IPS DF 6.9 (cell line): ENCODE results near the gene PIGA.
A peak's percentile ranks its signal among the peaks of the same experiment; 100 is the strongest.

Source experiments
- DNase-seq: peaks from one replicate; pipeline ENCODE4 v3.0.0-alpha.2; 2013; ENCODE audit warnings: low read depth, low spot score
- H3K27ac ChIP-seq: one replicate; pipeline ENCODE4 v1.5.1; 2013; ENCODE audit warnings: low read length, control low read depth
- H3K27me3 ChIP-seq: 2 replicates; pipeline ENCODE4 v1.6.1; 2013; ENCODE audit warnings: mild to moderate bottlenecking, low read length; ENCODE audit not compliant: control insufficient read depth, insufficient read depth
- H3K36me3 ChIP-seq: 2 replicates; pipeline ENCODE4 v1.6.1; 2013; ENCODE audit warnings: low read length; ENCODE audit not compliant: control insufficient read depth, insufficient read depth
- H3K4me1 ChIP-seq: 2 replicates; pipeline ENCODE4 v1.6.1; 2013; ENCODE audit warnings: low read length; ENCODE audit not compliant: control insufficient read depth, insufficient read depth
- H3K4me3 ChIP-seq: 2 replicates; pipeline ENCODE4 v1.5.1; 2013; ENCODE audit warnings: mild to moderate bottlenecking, low read length
- H3K9me3 ChIP-seq: 2 replicates; pipeline ENCODE4 v1.6.1; 2013; ENCODE audit warnings: low read length, inconsistent platforms; ENCODE audit not compliant: control insufficient read depth, insufficient read depth
- WGBS: extraction: QIAGEN DNeasy Blood & Tissue Kit; methylation state at CpG from one replicate; pipeline ENCODE4 v1.1.7; 2013; ENCODE audit warnings: mixed read lengths, missing lambda C conversion rate; ENCODE audit not compliant: insufficient read length, insufficient coverage; 5-methylcytosine and 5-hydroxymethylcytosine counted together

The PIGA gene, protein sequence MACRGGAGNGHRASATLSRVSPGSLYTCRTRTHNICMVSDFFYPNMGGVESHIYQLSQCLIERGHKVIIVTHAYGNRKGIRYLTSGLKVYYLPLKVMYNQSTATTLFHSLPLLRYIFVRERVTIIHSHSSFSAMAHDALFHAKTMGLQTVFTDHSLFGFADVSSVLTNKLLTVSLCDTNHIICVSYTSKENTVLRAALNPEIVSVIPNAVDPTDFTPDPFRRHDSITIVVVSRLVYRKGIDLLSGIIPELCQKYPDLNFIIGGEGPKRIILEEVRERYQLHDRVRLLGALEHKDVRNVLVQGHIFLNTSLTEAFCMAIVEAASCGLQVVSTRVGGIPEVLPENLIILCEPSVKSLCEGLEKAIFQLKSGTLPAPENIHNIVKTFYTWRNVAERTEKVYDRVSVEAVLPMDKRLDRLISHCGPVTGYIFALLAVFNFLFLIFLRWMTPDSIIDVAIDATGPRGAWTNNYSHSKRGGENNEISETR

DNA sequence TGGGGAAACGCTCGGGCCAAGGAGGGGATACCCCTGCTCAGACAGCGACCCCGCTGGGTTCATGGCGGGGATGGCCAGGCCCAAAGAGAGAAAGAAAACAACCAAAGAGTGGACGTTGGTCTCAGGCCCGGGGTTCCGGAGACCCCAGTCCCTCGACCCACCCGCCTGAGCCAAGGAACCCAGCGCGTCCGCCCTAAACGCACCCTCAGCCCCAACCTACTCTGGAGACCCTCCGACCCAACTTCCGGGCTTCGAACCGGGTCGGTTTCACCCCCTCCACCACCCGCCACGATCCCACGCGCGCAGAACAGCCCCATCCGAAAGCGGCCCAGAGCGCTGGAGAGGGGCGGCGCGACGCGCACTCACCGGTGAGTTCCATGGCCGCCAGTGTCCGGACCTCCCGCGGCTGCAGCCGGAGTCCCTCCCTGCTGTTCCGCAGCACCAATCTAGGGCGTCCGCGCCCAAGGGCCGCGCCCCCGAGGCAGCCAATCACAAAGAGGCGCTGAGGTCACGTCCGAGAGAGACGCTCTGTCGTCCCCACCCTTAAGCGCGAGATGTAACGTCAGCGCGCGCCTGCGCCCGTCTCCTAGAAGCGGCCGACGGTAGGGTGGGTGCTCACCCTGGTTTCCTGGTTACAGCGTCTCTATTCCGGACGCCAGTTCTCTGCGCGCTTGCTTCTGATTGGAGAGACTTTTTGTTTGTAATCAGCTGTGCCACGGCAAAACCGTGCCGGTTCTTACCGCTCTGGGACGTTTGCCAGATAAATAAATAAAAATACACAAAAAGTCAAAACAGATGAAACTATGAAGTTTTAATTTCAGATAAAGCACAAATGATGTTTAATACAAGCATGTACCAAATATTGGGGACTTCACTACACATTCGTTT is at the start of gene PIGA:
PIGA (minus strand) TSS at position 389 of the 888 bp plus-strand sequence. CDS start 3,593 bp downstream, outside the sequence.
- Histone ChIP-seq H3K4me1 (no peaks in the 10 kb centered on the region), H3K36me3 (0 out of 2 replicates have a peak, but pooled peaks cover 3% of the 10 kb centered on the region), H3K4me3 (peak within 1 kb of the TSS; percentile 100), H3K9me3 (no peaks in the 10 kb centered on the region), H3K27me3 (no peaks in the 10 kb centered on the region), H3K27ac (no peak within 1 kb of the TSS)
- DNase-seq = peak; percentile 73
- WGBS = no CpG with 5 or more reads among the region's 72 CpGs

DNA sequence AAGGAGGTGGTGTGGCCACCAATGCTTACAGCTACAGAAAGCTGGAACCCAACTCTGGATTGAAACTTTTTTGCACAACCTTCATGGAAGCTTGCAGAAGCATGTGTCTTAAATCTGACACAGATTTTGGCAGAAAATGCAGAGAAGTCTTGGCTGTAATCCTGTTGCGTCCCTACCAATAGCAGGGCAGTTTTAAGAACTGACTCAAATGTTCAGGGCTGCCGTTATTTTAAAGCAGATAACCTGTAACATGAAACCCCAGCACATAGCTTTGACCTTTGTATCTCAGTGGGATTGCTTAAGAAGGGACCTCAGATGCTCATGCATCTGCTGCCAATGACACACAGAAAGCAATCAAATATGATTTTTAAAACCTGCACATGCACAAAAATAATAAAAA is 49.0 kb upstream of the PIGA start, which contains the start of gene VEGFD:
VEGFD (minus strand) TSS at position 110 of the 400 bp plus-strand sequence. CDS start 467 bp downstream, outside the sequence.
- no peaks in the 10 kb centered on the region for H3K27me3 ChIP-seq
- H3K27ac ChIP-seq = no peak within 1 kb of the TSS
- DNase-seq = no peak
- no CpG with 5 or more reads among the region's 2 CpGs for WGBS
- H3K4me1 ChIP-seq = no peaks in the 10 kb centered on the region
- no peaks in the 10 kb centered on the region for H3K36me3 ChIP-seq
- no peaks in the 10 kb centered on the region for H3K9me3 ChIP-seq
- no peak within 1 kb of the TSS for H3K4me3 ChIP-seq

DNA sequence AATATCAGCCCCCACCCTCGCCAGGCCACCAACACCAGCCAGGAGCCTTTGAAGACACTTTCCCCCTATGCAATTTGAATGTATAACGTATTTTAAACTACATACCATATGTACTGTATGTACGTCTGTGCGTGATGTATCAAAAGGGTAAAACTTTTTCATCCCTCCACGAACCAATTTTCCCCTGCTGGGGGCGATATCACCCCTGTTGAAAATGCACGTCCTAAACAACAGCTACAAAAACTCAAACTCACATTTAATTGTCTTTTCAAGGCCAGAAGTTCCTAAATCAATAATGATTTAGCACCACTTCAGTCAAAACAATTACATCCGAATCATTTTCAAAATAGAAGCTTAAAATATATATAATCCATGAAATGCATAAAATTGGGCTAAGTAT is 47.5 kb upstream of the PIGA start:
- H3K36me3 ChIP-seq = no peaks in the 10 kb centered on the region
- 100% methylated on average over 1 of the region's 8 CpGs for WGBS

DNA sequence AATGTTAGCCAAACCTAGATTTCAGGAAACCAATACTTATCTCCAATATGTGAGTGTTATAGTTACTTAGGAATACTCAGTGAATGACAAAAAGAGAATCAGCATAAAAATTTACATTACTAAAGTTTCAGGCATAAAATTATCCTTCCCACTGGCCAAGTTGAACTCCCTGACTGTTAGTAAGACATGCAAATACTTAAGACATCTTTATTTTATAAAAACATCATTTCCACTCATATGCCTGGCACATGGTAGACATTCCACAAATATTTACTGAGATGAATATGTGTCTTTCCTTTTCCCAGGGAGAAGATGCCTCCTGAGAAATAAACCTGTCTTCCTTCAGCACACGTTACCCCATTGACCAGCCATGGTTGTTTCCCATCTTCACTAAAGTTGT is 41.6 kb upstream of the PIGA start:
- Histone ChIP-seq H3K4me3 (no peak overlapping the region), H3K4me1 (no peaks in the 10 kb centered on the region; the same call in 1 of the 2 replicates), H3K36me3 (no peaks in the 10 kb centered on the region), H3K27ac (no peak overlapping the region), H3K9me3 (no peaks in the 10 kb centered on the region), H3K27me3 (no peaks in the 10 kb centered on the region)
- DNase-seq = no peak
- WGBS = no CpG with 5 or more reads among the region's 1 CpG

More for the DNA sequence above, 47.5 kb upstream of the PIGA start:
- Histone ChIP-seq H3K27me3 (no peaks in the 10 kb centered on the region), H3K4me3 (no peak overlapping the region), H3K27ac (no peak overlapping the region), H3K4me1 (no peaks in the 10 kb centered on the region), H3K9me3 (no peaks in the 10 kb centered on the region)
- DNase-seq = no peak

DNA sequence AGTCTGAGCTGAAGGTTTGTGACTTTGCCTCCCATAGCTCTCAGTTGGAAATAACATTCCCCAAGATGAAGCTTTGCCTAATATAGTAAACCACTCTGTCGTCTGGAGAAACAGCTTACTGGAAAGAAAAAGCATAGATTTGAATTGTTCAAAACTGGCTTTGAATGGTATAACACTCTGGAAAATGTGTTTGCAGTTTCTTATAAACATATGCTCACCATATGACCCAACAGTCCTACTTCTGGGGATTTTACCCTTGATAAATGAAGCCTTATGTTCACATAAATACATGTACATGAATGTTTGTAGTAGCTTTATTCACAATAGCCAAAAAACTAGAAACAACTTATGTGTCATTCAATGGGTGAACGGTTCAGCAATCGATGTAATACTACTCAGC is 38.7 kb upstream of the PIGA start:
- Histone ChIP-seq H3K27ac (no peak overlapping the region), H3K27me3 (no peaks in the 10 kb centered on the region), H3K4me1 (no peaks in the 10 kb centered on the region; the same call in 1 of the 2 replicates), H3K9me3 (no peaks in the 10 kb centered on the region), H3K36me3 (no peaks in the 10 kb centered on the region), H3K4me3 (no peak overlapping the region)
- no CpG with 5 or more reads among the region's 3 CpGs for WGBS
- no peak for DNase-seq

DNA sequence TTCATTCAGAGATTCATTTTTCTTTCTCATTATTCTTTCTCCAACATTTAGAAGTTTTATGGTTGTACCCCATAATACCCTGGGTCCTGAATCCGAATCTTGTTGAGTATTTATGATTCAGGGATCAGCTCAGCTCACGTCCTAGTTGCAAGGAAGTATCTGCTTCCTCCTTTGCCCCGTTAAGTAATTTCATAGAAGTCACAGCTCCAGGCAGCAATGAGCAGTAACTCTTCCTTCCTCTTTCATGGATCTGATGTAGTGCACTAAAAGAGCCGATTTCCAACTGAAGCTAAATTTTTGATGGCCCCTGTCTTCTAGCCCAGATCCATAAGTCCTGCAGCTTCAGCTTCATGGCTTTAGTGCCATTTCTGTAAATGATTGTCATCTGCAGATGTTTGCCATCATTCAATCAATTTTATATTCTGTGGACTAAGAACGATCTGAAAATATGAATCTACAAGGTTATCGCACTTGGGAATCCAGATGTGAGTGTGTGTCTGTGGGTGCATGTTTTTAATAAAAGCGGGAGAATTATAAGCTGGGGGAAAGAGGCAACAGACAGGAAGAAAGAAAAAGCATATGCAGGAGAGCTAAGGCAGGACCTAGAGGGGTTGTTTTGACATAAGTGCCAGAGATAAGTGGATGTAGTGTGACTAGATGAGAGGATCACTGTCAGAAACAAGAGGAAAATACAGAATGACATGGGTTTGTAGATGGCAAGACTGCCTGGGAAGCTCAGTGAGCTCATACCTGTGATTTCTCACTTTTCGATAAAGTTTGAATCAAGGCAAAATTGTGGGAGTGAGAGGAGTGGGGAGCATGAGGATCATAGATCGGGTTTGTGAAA is 31.4 kb upstream of the PIGA start:
- no peak for DNase-seq
- no peaks in the 10 kb centered on the region for H3K9me3 ChIP-seq
- no peak overlapping the region for H3K4me3 ChIP-seq
- no peaks in the 10 kb centered on the region for H3K27me3 ChIP-seq
- H3K27ac ChIP-seq = no peak overlapping the region
- no peaks in the 10 kb centered on the region for H3K36me3 ChIP-seq
- no CpG with 5 or more reads among the region's 9 CpGs for WGBS
- no peaks in the 10 kb centered on the region for H3K4me1 ChIP-seq

DNA sequence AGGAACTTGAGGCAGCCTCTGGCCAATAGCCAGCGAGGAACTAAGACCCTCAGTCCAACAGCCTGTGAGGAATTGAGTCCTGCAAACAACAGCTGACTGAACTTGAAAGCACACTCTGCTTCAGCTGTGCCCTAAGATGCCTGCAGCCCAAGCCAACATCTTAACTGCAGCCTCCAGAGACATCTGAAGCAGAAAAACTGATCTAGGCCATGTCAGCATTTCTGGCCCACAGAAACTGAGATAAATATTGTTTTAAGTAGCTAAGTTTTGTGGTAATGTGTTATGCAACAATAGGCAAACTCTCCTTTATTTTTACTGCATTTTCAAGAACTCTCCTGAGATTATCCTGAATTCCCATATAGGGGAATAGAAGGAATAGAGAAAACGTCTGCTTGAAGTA is 24.4 kb upstream of the PIGA start:
- no peak for DNase-seq
- Histone ChIP-seq H3K36me3 (no peaks in the 10 kb centered on the region), H3K27ac (no peak overlapping the region), H3K4me1 (no peaks in the 10 kb centered on the region), H3K9me3 (no peaks in the 10 kb centered on the region), H3K4me3 (no peak overlapping the region), H3K27me3 (no peaks in the 10 kb centered on the region)
- no CpG with 5 or more reads among the region's 2 CpGs for WGBS

DNA sequence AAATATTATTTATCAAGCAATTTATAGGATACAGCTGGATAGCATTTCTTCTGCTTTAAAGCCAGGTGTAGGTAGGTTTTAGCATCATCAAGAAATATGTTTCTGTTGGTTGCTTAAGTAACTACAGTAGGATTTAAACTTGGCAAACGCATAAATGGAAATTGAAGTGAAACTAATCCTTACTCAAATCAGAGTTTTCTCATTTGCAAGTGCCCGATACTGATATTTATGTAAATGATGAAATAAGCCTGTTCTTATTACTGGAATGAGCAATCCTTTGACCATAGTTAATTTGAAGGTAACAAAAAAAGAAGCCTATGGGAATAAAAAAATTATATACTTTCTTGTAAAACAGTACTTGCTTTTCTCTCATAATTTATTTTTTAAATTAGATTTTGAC is 23.2 kb upstream of the PIGA start:
- no CpG with 5 or more reads among the region's 2 CpGs for WGBS
- no peak for DNase-seq
- no peaks in the 10 kb centered on the region for H3K27me3 ChIP-seq
- no peaks in the 10 kb centered on the region for H3K4me1 ChIP-seq
- no peaks in the 10 kb centered on the region for H3K9me3 ChIP-seq
- no peaks in the 10 kb centered on the region for H3K36me3 ChIP-seq
- no peak overlapping the region for H3K27ac ChIP-seq
- no peak overlapping the region for H3K4me3 ChIP-seq

DNA sequence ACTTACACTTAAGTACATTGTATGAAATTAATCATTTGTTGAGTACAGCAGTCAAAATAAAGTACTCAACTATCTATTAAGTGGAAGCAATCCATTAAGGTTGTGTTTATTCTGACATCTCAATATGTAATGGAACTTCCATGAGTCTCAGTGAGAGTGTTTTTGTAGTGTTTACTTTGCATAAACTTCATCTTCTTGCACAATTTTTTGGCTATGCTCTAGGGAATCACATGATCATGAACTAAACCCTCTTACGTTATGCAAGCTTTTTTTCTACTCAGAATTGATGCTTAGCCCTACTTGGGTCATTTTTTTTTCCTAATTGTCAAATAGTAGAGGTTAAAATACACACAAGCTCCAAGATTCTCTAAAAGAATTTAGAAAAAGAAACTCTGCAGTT is 21.1 kb upstream of the PIGA start:
- WGBS = no CpG with 5 or more reads among the region's 1 CpG
- Histone ChIP-seq H3K9me3 (no peaks in the 10 kb centered on the region), H3K36me3 (no peaks in the 10 kb centered on the region), H3K27me3 (no peaks in the 10 kb centered on the region), H3K4me1 (no peaks in the 10 kb centered on the region), H3K4me3 (no peak overlapping the region), H3K27ac (no peak overlapping the region)
- no peak for DNase-seq
